ENCODE results near the gene NOL8. TPM values are rescaled to one million over a fixed set of nuclear protein-coding genes. Genes with fewer than 3 reads are reported as not detected.

NOL8 gene

Small RNAs within 50 kb of the gene (small RNA-seq; reads per million reads assigned to genes)
- gene MIR3651 (ENCODE audit: insufficient read depth): not detected
- 9.9 reads per million, percentile 56 among the genes with 10 or more reads in this experiment for gene SNORA84 (ENCODE audit: insufficient read depth)

Measured in neuronal stem cell (in vitro differentiated cells).